Erythroblast (primary cell): ENCODE measurements around the gene PHLDB1.

Experiments used
- GATA1 ChIP-seq: IDR thresholded peaks from 2 replicates; pipeline ENCODE4 v1.6.1; 2011; ENCODE audit warnings: low read depth, mild to moderate bottlenecking, control low read depth, low read length, moderate library complexity
- POLR2A ChIP-seq: IDR thresholded peaks from 2 replicates; pipeline ENCODE4 v1.6.1; 2011; ENCODE audit warnings: mild to moderate bottlenecking, low read length

- TF ChIP-seq POLR2A (no peak), GATA1 (no peak)
These were observed 25.9 kb downstream of the PHLDB1 start for GRCh38 chr11:118633319-118633690.
